Measurements from ENCODE around the gene PRXL2A. TPM values are rescaled to one million over a fixed set of nuclear protein-coding genes. Genes with fewer than 3 reads are reported as not detected.

PRXL2A gene
- total and polyA plus RNA-seq, 2 experiments from 2014 or later: 31.8 to 51.7 TPM

- TF ChIP-seq EZH2phosphoT487 (IDR thresholded peaks at IDR 0.05; ENCODE audit: unreplicated experiment) (no peak), ETS1 (IDR thresholded peaks at IDR 0.05) (no peak)
Measured at GRCh38 chr10:80379701-80380100, 28.6 kb upstream of the PRXL2A start (continued).

GRCh38 chr10:80380185-80380584, 28.2 kb upstream of the PRXL2A start:
- no peak overlapping the region for H3K27ac ChIP-seq (ENCODE audit: low read depth)
- H3K36me3 ChIP-seq (ENCODE audit: insufficient read depth): no peaks in the 10 kb centered on the region
- Mint-ChIP-seq H3K9me3 (no peaks in the 10 kb centered on the region), H3K27me3 (ENCODE audit: insufficient read depth, low read depth, poor library complexity) (peaks cover 2% of the 10 kb centered on the region), H3K27ac (no peak overlapping the region), H3K4me1 (peaks cover 5% of the 10 kb centered on the region; the same call in 2 of the 3 replicates), H3K4me3 (no peak overlapping the region), H3K36me3 (ENCODE audit: low read depth) (no peaks in the 10 kb centered on the region)
- no peak overlapping the region for H3K4me2 ChIP-seq
- no peaks in the 10 kb centered on the region for H3K9me2 ChIP-seq (ENCODE audit: insufficient read depth)
- no peaks in the 10 kb centered on the region for H3K4me1 ChIP-seq (ENCODE audit: insufficient read depth)
- H4K20me1 ChIP-seq (replicated peaks; ENCODE audit: insufficient read depth): no peaks in the 10 kb centered on the region
- DNase-seq (ENCODE audit: low spot score) (no peak), ATAC-seq (no peak)
- no peak overlapping the region for H2AFZ ChIP-seq
- no peak overlapping the region for H3K4me3 ChIP-seq
- H3K27me3 ChIP-seq (ENCODE audit: insufficient read depth): no peaks in the 10 kb centered on the region
- H3F3A ChIP-seq (replicated peaks; ENCODE audit: low read depth): no peaks in the 10 kb centered on the region
- no peaks in the 10 kb centered on the region for H3K79me2 ChIP-seq (replicated peaks; ENCODE audit: insufficient read depth)
- TF ChIP-seq ZNF462 (CRISPR knock-in tag; IDR thresholded peaks at IDR 0.05) (no peak), EZH2 (IDR thresholded peaks at IDR 0.05; ENCODE audit: low read depth, unreplicated experiment) (no peak), REST (IDR thresholded peaks at IDR 0.05; ENCODE audit: unreplicated experiment) (no peak), EZH2phosphoT487 (IDR thresholded peaks at IDR 0.05; ENCODE audit: unreplicated experiment) (no peak), CREB1 (CRISPR knock-in tag; IDR thresholded peaks at IDR 0.05; ENCODE audit: low read depth) (no peak), STAT1 (IDR thresholded peaks at IDR 0.05; ENCODE audit: unreplicated experiment) (no peak), ETS1 (IDR thresholded peaks at IDR 0.05) (no peak), ZNF331 (CRISPR knock-in tag; IDR thresholded peaks at IDR 0.05; ENCODE audit: low read depth) (no peak), JUNB (IDR thresholded peaks at IDR 0.05; ENCODE audit: unreplicated experiment) (no peak), CTCF (conservative IDR thresholded peaks at IDR 0.05; ENCODE audit: low read depth in 2 of 2) (no peak), NANOG (IDR thresholded peaks at IDR 0.05; ENCODE audit: borderline replicate concordance) (no peak), POLR2AphosphoS5 (IDR thresholded peaks at IDR 0.05; ENCODE audit: low read depth) (no peak)

Measured in GM23338 (cell line).